Progenitor cell of endocrine pancreas (in vitro differentiated cells): ENCODE results near the gene GALNT9. TPM values are rescaled to one million over a fixed set of nuclear protein-coding genes. Genes with fewer than 3 reads are reported as not detected.

Experiments used
- DNase-seq: peaks from one replicate; pipeline ENCODE4 v3.0.0; 2021; ENCODE audit warnings: low spot score; ENCODE audit not compliant: unreplicated experiment
- H3K27ac Mint-ChIP-seq: 2 replicates; pipeline ENCODE4 v1.8.0; 2021; ENCODE audit warnings: mild to moderate bottlenecking, moderate library complexity, mixed read lengths
- H3K27me3 Mint-ChIP-seq: 2 replicates; pipeline ENCODE4 v1.8.0; 2021; ENCODE audit warnings: mixed read lengths
- H3K36me3 Mint-ChIP-seq: 2 replicates; pipeline ENCODE4 v1.8.0; 2022; ENCODE audit warnings: mixed read lengths; ENCODE audit not compliant: insufficient read depth
- H3K4me1 Mint-ChIP-seq: 2 replicates; pipeline ENCODE4 v1.8.0; 2021; ENCODE audit warnings: low read depth, mixed read lengths
- H3K4me3 Mint-ChIP-seq: 2 replicates; pipeline ENCODE4 v1.8.0; 2021; ENCODE audit warnings: low read depth, mild to moderate bottlenecking, moderate library complexity, mixed read lengths
- H3K9me3 Mint-ChIP-seq: 2 replicates; pipeline ENCODE4 v1.8.0; 2021; ENCODE audit warnings: low read depth, mixed read lengths
- CTCF ChIP-seq: fragments of 200-600 bp; sonication (generic); IDR thresholded peaks from one replicate; pipeline ENCODE4 v1.5.0; 2021; ENCODE audit warnings: antibody characterized with exemption, mild to moderate bottlenecking; ENCODE audit not compliant: unreplicated experiment
- total RNA-seq: library from RNA; stranded (reverse); gene quantifications from 2 replicates; pipeline ENCODE4 v1.2.1, GENCODE V29; 2021

GALNT9 gene
- total RNA-seq, 1 donor from 2014 or later = 0.36 TPM

- TF ChIP-seq CTCF = no peak
- Mint-ChIP-seq H3K27ac (no peak overlapping the region), H3K36me3 (no peaks in the 10 kb centered on the region), H3K27me3 (peaks cover 38% of the 10 kb centered on the region), H3K4me3 (no peak overlapping the region), H3K4me1 (no peaks in the 10 kb centered on the region), H3K9me3 (no peaks in the 10 kb centered on the region)
- DNase-seq = no peak
These were observed 27.6 kb upstream of the GALNT9 start for GRCh38 chr12:132356691-132357622.

GRCh38 chr12:132355742-132356681, 26.6 kb upstream of the GALNT9 start:
- TF ChIP-seq CTCF = no peak
- no peaks in the 10 kb centered on the region for H3K4me1 Mint-ChIP-seq
- no peak overlapping the region for H3K27ac Mint-ChIP-seq
- H3K4me3 Mint-ChIP-seq = no peak overlapping the region
- peaks cover 38% of the 10 kb centered on the region for H3K27me3 Mint-ChIP-seq
- no peaks in the 10 kb centered on the region for H3K9me3 Mint-ChIP-seq
- no peak for DNase-seq
- no peaks in the 10 kb centered on the region for H3K36me3 Mint-ChIP-seq

- DNase-seq = no peak
- no peak overlapping the region for H3K27ac Mint-ChIP-seq
- H3K9me3 Mint-ChIP-seq = no peaks in the 10 kb centered on the region
- H3K4me3 Mint-ChIP-seq = no peak overlapping the region
- H3K36me3 Mint-ChIP-seq = no peaks in the 10 kb centered on the region
- TF ChIP-seq CTCF = no peak
- H3K27me3 Mint-ChIP-seq = peaks cover 34% of the 10 kb centered on the region
- no peaks in the 10 kb centered on the region for H3K4me1 Mint-ChIP-seq
These were observed 25.7 kb upstream of the GALNT9 start for GRCh38 chr12:132354982-132355680.

GRCh38 chr12:132354211-132354981, 25.0 kb upstream of the GALNT9 start:
- Mint-ChIP-seq H3K4me1 (no peaks in the 10 kb centered on the region), H3K27me3 (peaks cover 28% of the 10 kb centered on the region), H3K4me3 (no peak overlapping the region), H3K9me3 (no peaks in the 10 kb centered on the region), H3K27ac (no peak overlapping the region), H3K36me3 (no peaks in the 10 kb centered on the region)
- TF ChIP-seq CTCF = no peak
- DNase-seq = no peak
